ENCODE results near the gene SYTL1. TPM values are rescaled to one million over a fixed set of nuclear protein-coding genes. Genes with fewer than 3 reads are reported as not detected.
A peak's percentile ranks its signal among the peaks of the same experiment; 100 is the strongest.

The SYTL1 gene
- total RNA-seq, 2 experiments from 2014 or later: 81.7 to 117 TPM

GRCh38 chr1:27316860-27317259 lies 25.0 kb upstream of the SYTL1 start:
- Histone ChIP-seq H3K9me3 (ENCODE audit: low read length) (no peaks in the 10 kb centered on the region), H3K9me2 (ENCODE audit: insufficient read depth, low read length) (no peaks in the 10 kb centered on the region), H3K4me1 (ENCODE audit: insufficient read depth, low read length, poor library complexity, severe bottlenecking) (peaks cover 13% of the 10 kb centered on the region), H4K20me1 (ENCODE audit: insufficient read depth, low read length) (no peaks in the 10 kb centered on the region), H3K36me3 (ENCODE audit: insufficient read depth, low read length) (no peaks in the 10 kb centered on the region), H2AFZ (ENCODE audit: low read length) (no peak overlapping the region), H3K79me2 (ENCODE audit: insufficient read depth, low read depth, low read length) (no peaks in the 10 kb centered on the region), H3K4me3 (ENCODE audit: low read depth, low read length, poor library complexity, severe bottlenecking) (no peak overlapping the region), H3K4me2 (ENCODE audit: low read length) (no peak overlapping the region), H3K27ac (ENCODE audit: low read depth, low read length, poor library complexity, severe bottlenecking) (no peak overlapping the region)
- intact Hi-C loops (cut with micrococcal nuclease; ENCODE audit: unreplicated experiment): no loop called here
- CTCF ChIA-PET (ENCODE audit: unreplicated experiment): interaction anchor here (1.4 kb wide), 1 partner anchor 40 kb away, joined by 4 read pairs; no protein-coding TSS in a partner anchor
- no peak for DNase-seq (ENCODE audit: low spot score)
- BruUV-seq (replicated peaks): no TSS peak
- no peak for TF ChIP-seq EZH2phosphoT487 (IDR thresholded peaks at IDR 0.05; ENCODE audit: borderline replicate concordance, low read depth, low read length)
- TF ChIP-seq CTCF (conservative IDR thresholded peaks at IDR 0.05; ENCODE audit: low read length): no peak
- POLR2A ChIA-PET: interaction anchor here (0.6 kb wide), 1 partner anchor 84 kb away, joined by 3 read pairs; no protein-coding TSS in a partner anchor

- no peak for DNase-seq (ENCODE audit: low spot score)
These were observed 23.7 kb upstream of the SYTL1 start for GRCh38 chr1:27318136-27318535.

More at GRCh38 chr1:27318136-27318535, 23.7 kb upstream of the SYTL1 start:
- Histone ChIP-seq H3K9me2 (ENCODE audit: insufficient read depth, low read length) (no peaks in the 10 kb centered on the region), H3K4me2 (ENCODE audit: low read length) (no peak overlapping the region), H3K79me2 (ENCODE audit: insufficient read depth, low read depth, low read length) (peaks cover 9% of the 10 kb centered on the region), H4K20me1 (ENCODE audit: insufficient read depth, low read length) (no peaks in the 10 kb centered on the region), H3K36me3 (ENCODE audit: insufficient read depth, low read length) (no peaks in the 10 kb centered on the region), H2AFZ (ENCODE audit: low read length) (peak overlapping the region; percentile 34; the same call in 1 of the 2 replicates), H3K4me3 (ENCODE audit: low read depth, low read length, poor library complexity, severe bottlenecking) (no peak overlapping the region), H3K27ac (ENCODE audit: low read depth, low read length, poor library complexity, severe bottlenecking) (no peak overlapping the region), H3K4me1 (ENCODE audit: insufficient read depth, low read length, poor library complexity, severe bottlenecking) (peaks cover 15% of the 10 kb centered on the region), H3K9me3 (ENCODE audit: low read length) (no peaks in the 10 kb centered on the region)
- intact Hi-C loops (cut with micrococcal nuclease; ENCODE audit: unreplicated experiment): no loop called here
- TF ChIP-seq CTCF (conservative IDR thresholded peaks at IDR 0.05; ENCODE audit: low read length) (no peak), EZH2phosphoT487 (IDR thresholded peaks at IDR 0.05; ENCODE audit: borderline replicate concordance, low read depth, low read length) (no peak)
- CTCF ChIA-PET (ENCODE audit: unreplicated experiment): interaction anchor here (1.4 kb wide), 1 partner anchor 39 kb away, joined by 4 read pairs; no protein-coding TSS in a partner anchor
- no TSS peak for BruUV-seq (replicated peaks)
- POLR2A ChIA-PET: interaction anchor here (0.6 kb wide), 2 partner anchors 58 to 286 kb away, joined by 3 read pairs; no protein-coding TSS in a partner anchor

Measured in OCI-LY7 (cell line).